CD14-positive monocyte (primary cell): ENCODE results near the gene BNC2. TPM values are rescaled to one million over a fixed set of nuclear protein-coding genes. Genes with fewer than 3 reads are reported as not detected.

Experiments used
- DNase-seq, 3 donors: peaks; one replicate each; pipeline ENCODE4 v3.0.0-alpha.2; 2011 to 2022
- H2AFZ ChIP-seq: 2 replicates; pipeline ENCODE4 v1.6.0; 2012; ENCODE audit warnings: mild to moderate bottlenecking, low read depth, low read length, inconsistent platforms; ENCODE audit not compliant: insufficient read depth, poor library complexity, severe bottlenecking
- H3K27ac ChIP-seq, 2 donors: 1 replicate in 1 of 2; 2 replicates in 1 of 2; pipeline ENCODE4 v1.5.1; 2012 to 2013; ENCODE audit warnings: low read length in 2 of 2, control low read depth in 1 of 2, inconsistent platforms in 1 of 2, low read depth in 1 of 2, mild to moderate bottlenecking in 1 of 2
- H3K27me3 ChIP-seq, 2 donors: one replicate each; pipeline versions ENCODE4 v1.6.0 to v1.6.1; 2011 to 2013; ENCODE audit warnings: low read length in 2 of 2; ENCODE audit not compliant: control insufficient read depth in 2 of 2, insufficient read depth in 2 of 2
- H3K36me3 ChIP-seq, 2 donors: replicated peaks in 1 of 2; 1 replicate in 1 of 2; 2 replicates in 1 of 2; pipeline versions ENCODE4 v1.5.1 to v1.6.1; 2012 to 2013; ENCODE audit warnings: low read length in 2 of 2, control low read depth in 1 of 2, inconsistent platforms in 1 of 2, mild to moderate bottlenecking in 1 of 2; ENCODE audit not compliant: insufficient read depth in 2 of 2, control insufficient read depth in 1 of 2
- H3K4me1 ChIP-seq, 2 donors: 1 replicate in 1 of 2; 2 replicates in 1 of 2; pipeline versions ENCODE4 v1.5.1 to v1.6.1; 2012 to 2013; ENCODE audit warnings: low read length in 2 of 2, control low read depth in 1 of 2, inconsistent platforms in 1 of 2, mild to moderate bottlenecking in 1 of 2, moderate library complexity in 1 of 2; ENCODE audit not compliant: insufficient read depth in 2 of 2, control insufficient read depth in 1 of 2
- H3K4me2 ChIP-seq: replicated peaks from 2 replicates; pipeline ENCODE3; 2012; ENCODE audit warnings: low read length, moderate library complexity, mild to moderate bottlenecking; ENCODE audit not compliant: poor library complexity, severe bottlenecking; ENCODE audit errors: extremely low read depth
- H3K4me3 ChIP-seq, 3 experiments: fragments of 200-600 bp in 1 of 3; sonication (generic) in 1 of 3; replicated peaks in 1 of 3; 1 replicate in 2 of 3; 2 replicates in 1 of 3; pipeline ENCODE4 v1.5.1; 2011 to 2013; ENCODE audit warnings: low read length in 3 of 3, mild to moderate bottlenecking in 3 of 3, control low read depth in 2 of 3, low read depth in 2 of 3, inconsistent platforms in 1 of 3, moderate library complexity in 1 of 3
- H3K79me2 ChIP-seq: 2 replicates; pipeline ENCODE4 v1.6.0; 2012; ENCODE audit warnings: mild to moderate bottlenecking, control low read depth, inconsistent platforms, low read length, moderate library complexity; ENCODE audit not compliant: insufficient read depth
- H3K9ac ChIP-seq: 2 replicates; pipeline ENCODE4 v1.6.0; 2017; ENCODE audit warnings: low read length, mild to moderate bottlenecking; ENCODE audit not compliant: insufficient read depth, poor library complexity, severe bottlenecking
- H3K9me3 ChIP-seq, 2 donors: replicated peaks in 1 of 2; 1 replicate in 1 of 2; 2 replicates in 1 of 2; pipeline versions ENCODE4 v1.5.1 to v1.6.1; 2012 to 2013; ENCODE audit warnings: low read length in 2 of 2, control low read depth in 1 of 2; ENCODE audit not compliant: control insufficient read depth in 1 of 2, insufficient read depth in 1 of 2
- H4K20me1 ChIP-seq: 2 replicates; pipeline ENCODE4 v1.6.0; 2012; ENCODE audit warnings: mild to moderate bottlenecking, low read length, control low read depth, moderate library complexity; ENCODE audit not compliant: insufficient read depth
- H3K27ac Mint-ChIP-seq, 7 donors: one replicate each; pipeline ENCODE4 v1.8.0; 2020; ENCODE audit warnings: mild to moderate bottlenecking in 7 of 7, mixed read lengths in 7 of 7, moderate library complexity in 6 of 7, inconsistent platforms in 2 of 7
- H3K27me3 Mint-ChIP-seq, 3 donors: one replicate each; pipeline ENCODE4 v1.8.0; 2021 to 2022; ENCODE audit warnings: low read depth in 3 of 3, mild to moderate bottlenecking in 3 of 3, mixed read lengths in 3 of 3, moderate library complexity in 3 of 3, inconsistent platforms in 1 of 3
- H3K36me3 Mint-ChIP-seq, 2 donors: one replicate each; pipeline ENCODE4 v1.8.0; 2020; ENCODE audit warnings: mixed read lengths in 2 of 2, inconsistent platforms in 1 of 2, mild to moderate bottlenecking in 1 of 2
- H3K4me1 Mint-ChIP-seq: one replicate; pipeline ENCODE4 v1.8.0; 2020; ENCODE audit warnings: mild to moderate bottlenecking, mixed read lengths
- H3K4me3 Mint-ChIP-seq, 2 donors: one replicate each; pipeline ENCODE4 v1.8.0; 2020; ENCODE audit warnings: mild to moderate bottlenecking in 2 of 2, mixed read lengths in 2 of 2, moderate library complexity in 1 of 2
- H3K9me3 Mint-ChIP-seq, 7 donors: one replicate each; pipeline ENCODE4 v1.8.0; 2020 to 2022; ENCODE audit warnings: mixed read lengths in 7 of 7, mild to moderate bottlenecking in 6 of 7, moderate library complexity in 6 of 7, inconsistent platforms in 2 of 7
- CTCF ChIP-seq: fragments of 200-600 bp; IDR thresholded peaks from one replicate; pipeline ENCODE4 v1.8.0; 2022; ENCODE audit warnings: antibody characterized with exemption, mild to moderate bottlenecking
- WGBS: methylation state at CpG from one replicate; pipeline ENCODE4 v1.1.5; 2013; ENCODE audit warnings: missing lambda C conversion rate; ENCODE audit not compliant: insufficient coverage; 5-methylcytosine and 5-hydroxymethylcytosine counted together
- intact Hi-C, 2 donors: fragments of 100-400 bp; cut with micrococcal nuclease; formaldehyde crosslinking; loops; one replicate each; pipeline versions ENCODE4 v1.15.0 to v1.15.1; 2023
- polyA plus RNA-seq, 3 donors: library from polyadenylated mRNA; depleted of rRNA in 1 of 3; unstranded in 2 of 3; stranded (reverse) in 1 of 3; fragments of 300-500 nt in 2 of 3; fragments of >200 nt in 1 of 3; fragmentation: Illumina TruSeq in 2 of 3; gene quantifications; 1 replicate in 2 of 3; 2 replicates in 1 of 3; pipeline ENCODE4 v1.2.3, GENCODE V29; 2012 to 2021

The BNC2 gene
- polyA plus RNA-seq, 3 donors, result 0.01 TPM; not detected in 2

DNA sequence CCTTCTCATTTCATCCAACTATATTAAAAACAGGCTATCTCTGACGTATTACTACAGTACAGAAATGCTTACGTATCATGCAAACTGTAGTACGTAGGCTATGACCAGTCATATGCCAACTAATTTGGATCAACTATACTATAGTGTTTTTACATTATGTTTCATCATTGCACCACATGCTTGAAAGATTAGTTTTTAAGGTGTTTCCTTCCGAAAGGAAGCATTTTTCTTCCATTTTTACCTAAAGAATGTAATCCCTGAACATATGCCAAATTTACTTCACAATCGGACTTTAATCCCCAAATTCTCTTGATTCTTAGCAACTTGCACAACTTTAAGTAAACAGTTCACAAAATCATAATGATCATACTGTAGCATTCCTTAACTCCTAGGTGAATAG lies 153.9 kb downstream of the BNC2 start:
- H3K36me3 ChIP-seq, result no peaks in the 10 kb centered on the region
- whole genome bisulfite sequencing, result no CpG with 5 or more reads among the region's 5 CpGs
- H3K27me3 ChIP-seq, result peaks cover 0 to 2% of the 10 kb centered on the region in 2 donors
- H3K4me3 ChIP-seq, result no peak overlapping the region
- no peak for TF ChIP-seq CTCF
- no peak overlapping the region for H3K4me3 Mint-ChIP-seq
- H2AFZ ChIP-seq, result no peak overlapping the region
- no peaks in the 10 kb centered on the region for H4K20me1 ChIP-seq
- no peaks in the 10 kb centered on the region for H3K36me3 Mint-ChIP-seq
- H3K9me3 ChIP-seq, result no peaks in the 10 kb centered on the region
- H3K9me3 Mint-ChIP-seq, result no peaks in the 10 kb centered on the region
- no peak overlapping the region for H3K27ac ChIP-seq
- H3K79me2 ChIP-seq, result no peaks in the 10 kb centered on the region
- no peak overlapping the region for H3K27ac Mint-ChIP-seq
- no peak overlapping the region for H3K4me2 ChIP-seq
- H3K4me1 ChIP-seq, result no peaks in the 10 kb centered on the region
- no peak for DNase-seq
- peaks cover 0 to 1% (median 0%) of the 10 kb centered on the region in 3 donors for H3K27me3 Mint-ChIP-seq
- H3K4me1 Mint-ChIP-seq, result no peaks in the 10 kb centered on the region
- intact Hi-C loops, result no loop called here
- no peak overlapping the region for H3K9ac ChIP-seq

- Histone ChIP-seq H3K36me3 (no peaks in the 10 kb centered on the region), H3K9ac (no peak overlapping the region), H3K4me1 (no peaks in the 10 kb centered on the region), H3K79me2 (no peaks in the 10 kb centered on the region), H4K20me1 (no peaks in the 10 kb centered on the region), H3K27me3 (peaks cover 0 to 2% of the 10 kb centered on the region in 2 donors), H3K9me3 (no peaks in the 10 kb centered on the region), H3K4me2 (no peak overlapping the region), H3K4me3 (no peak overlapping the region), H2AFZ (no peak overlapping the region), H3K27ac (no peak overlapping the region)
- Mint-ChIP-seq H3K9me3 (no peaks in the 10 kb centered on the region), H3K27me3 (peaks cover 0 to 1% (median 0%) of the 10 kb centered on the region in 3 donors), H3K4me1 (no peaks in the 10 kb centered on the region), H3K27ac (no peak overlapping the region), H3K36me3 (no peaks in the 10 kb centered on the region), H3K4me3 (no peak overlapping the region)
- WGBS, result 69% methylated on average over 2 of the region's 2 CpGs
- intact Hi-C loops, result no loop called here
- DNase-seq, result no peak
- TF ChIP-seq CTCF, result no peak
Observed at GRCh38 chr9:16715404-16715803, 155.1 kb downstream of the BNC2 start.
